DND-41 (cell line): Measurements from ENCODE around the gene MMP14.

Experiments
- ATAC-seq: fragments of 200-7000 bp; cut with Tn5 transposase; 3 replicates; pipeline ENCODE4 v1.9.1; 2021; ENCODE audit warnings: low read depth; ENCODE audit not compliant: insufficient read depth
- DNase-seq: peaks from one replicate; pipeline ENCODE4 v3.0.0-alpha.2; 2020
- H2AFZ ChIP-seq: 2 replicates; pipeline ENCODE4 v1.6.0; 2012; ENCODE audit warnings: low read depth, low read length
- H3K27ac ChIP-seq: 2 replicates; pipeline ENCODE4 v1.5.1; 2012; ENCODE audit warnings: low read length, inconsistent platforms
- H3K27me3 ChIP-seq: fragments of 200-600 bp; sonication (generic); 2 replicates; pipeline ENCODE4 v1.6.0; 2012; ENCODE audit warnings: low read length, mild to moderate bottlenecking, inconsistent platforms; ENCODE audit not compliant: insufficient read depth, poor library complexity
- H3K36me3 ChIP-seq: 2 replicates; pipeline ENCODE4 v1.5.1; 2012; ENCODE audit warnings: low read length, inconsistent platforms; ENCODE audit not compliant: insufficient read depth
- H3K4me1 ChIP-seq: 2 replicates; pipeline ENCODE4 v1.5.1; 2012; ENCODE audit warnings: mild to moderate bottlenecking, low read length; ENCODE audit not compliant: insufficient read depth
- H3K4me2 ChIP-seq: 2 replicates; pipeline ENCODE4 v1.6.0; 2012; ENCODE audit warnings: mild to moderate bottlenecking, moderate library complexity, low read length, inconsistent platforms; ENCODE audit not compliant: insufficient read depth
- H3K4me3 ChIP-seq, 2 experiments: fragments of 200-600 bp in 1 of 2; shearing (Covaris generic) in 1 of 2; 2 replicates each; pipeline ENCODE4 v1.5.1; 2012 to 2016; ENCODE audit warnings: inconsistent platforms in 2 of 2, low read length in 2 of 2, mild to moderate bottlenecking in 2 of 2, low read depth in 1 of 2, moderate library complexity in 1 of 2
- H3K79me2 ChIP-seq: 2 replicates; pipeline ENCODE4 v1.6.0; 2012; ENCODE audit warnings: low read length, inconsistent platforms; ENCODE audit not compliant: insufficient read depth
- H3K9ac ChIP-seq: 2 replicates; pipeline ENCODE4 v1.6.0; 2012; ENCODE audit warnings: low read depth, mild to moderate bottlenecking, inconsistent platforms, low read length, moderate library complexity
- H3K9me3 ChIP-seq: 2 replicates; pipeline ENCODE4 v1.5.1; 2012; ENCODE audit warnings: low read length, moderate library complexity, mild to moderate bottlenecking, inconsistent platforms; ENCODE audit not compliant: insufficient read depth, severe bottlenecking
- H4K20me1 ChIP-seq: 2 replicates; pipeline ENCODE4 v1.6.0; 2012; ENCODE audit warnings: low read length; ENCODE audit not compliant: insufficient read depth
- CTCF ChIP-seq: IDR thresholded peaks from 2 replicates; pipeline ENCODE4 v1.5.1; 2012; ENCODE audit warnings: borderline replicate concordance, low read length, moderate library complexity, mild to moderate bottlenecking; ENCODE audit not compliant: poor library complexity, severe bottlenecking; ENCODE audit errors: extremely low read depth
- EZH2 ChIP-seq: IDR thresholded peaks from 3 replicates; pipeline ENCODE4 v1.6.1; 2012; ENCODE audit warnings: borderline replicate concordance, low read depth, mild to moderate bottlenecking, moderate library complexity, low read length, inconsistent platforms; ENCODE audit not compliant: severe bottlenecking

MMP14 gene

GRCh38 chr14:22883173-22883976 is 47.0 kb downstream of the MMP14 start, which contains the start of gene REM2:
Gene REM2, plus strand, starts transcription at chr14:22883222. Its CDS starts 66 bp downstream, at chr14:22883288.
- Histone ChIP-seq H3K79me2 (no peaks in the 10 kb centered on the region), H3K9ac (no peak within 1 kb of the TSS), H3K4me1 (no peaks in the 10 kb centered on the region), H3K4me2 (no peak within 1 kb of the TSS), H3K9me3 (no peaks in the 10 kb centered on the region), H3K27ac (no peak within 1 kb of the TSS), H3K36me3 (no peaks in the 10 kb centered on the region), H2AFZ (no peak within 1 kb of the TSS), H3K27me3 (peaks cover 65% of the 10 kb centered on the region), H3K4me3 (no peak within 1 kb of the TSS), H4K20me1 (peaks cover 23% of the 10 kb centered on the region)
- DNase-seq (no peak), ATAC-seq (no peak)
- TF ChIP-seq EZH2 (no peak), CTCF (no peak)

- no peak for DNase-seq
- H3K79me2 ChIP-seq, result no peaks in the 10 kb centered on the region
- no peak overlapping the region for H3K4me2 ChIP-seq
- peaks cover 15% of the 10 kb centered on the region; the same call in 1 of the 2 replicates for H4K20me1 ChIP-seq
- no peak overlapping the region for H2AFZ ChIP-seq
- no peak overlapping the region for H3K4me3 ChIP-seq
- ATAC-seq, result no peak
- no peak overlapping the region for H3K9ac ChIP-seq
- no peak for TF ChIP-seq CTCF
- TF ChIP-seq EZH2, result no peak
- H3K4me1 ChIP-seq, result no peaks in the 10 kb centered on the region
- H3K36me3 ChIP-seq, result no peaks in the 10 kb centered on the region
- H3K27ac ChIP-seq, result no peak overlapping the region
- H3K27me3 ChIP-seq, result peaks cover 63% of the 10 kb centered on the region
- H3K9me3 ChIP-seq, result no peaks in the 10 kb centered on the region
These were observed 47.8 kb downstream of the MMP14 start for GRCh38 chr14:22884076-22884737.

GRCh38 chr14:22884738-22885523 is 48.5 kb downstream of the MMP14 start:
- DNase-seq (no peak), ATAC-seq (no peak)
- no peaks in the 10 kb centered on the region for H3K9me3 ChIP-seq
- H3K79me2 ChIP-seq, result no peaks in the 10 kb centered on the region
- H2AFZ ChIP-seq, result no peak overlapping the region
- no peak overlapping the region for H3K4me3 ChIP-seq
- H3K4me2 ChIP-seq, result no peak overlapping the region
- peaks cover 13% of the 10 kb centered on the region; the same call in 1 of the 2 replicates for H4K20me1 ChIP-seq
- H3K27ac ChIP-seq, result no peak overlapping the region
- H3K36me3 ChIP-seq, result no peaks in the 10 kb centered on the region
- H3K9ac ChIP-seq, result no peak overlapping the region
- no peaks in the 10 kb centered on the region for H3K4me1 ChIP-seq
- H3K27me3 ChIP-seq, result peaks cover 59% of the 10 kb centered on the region
- TF ChIP-seq EZH2 (no peak), CTCF (no peak)
